Gastroesophageal sphincter (tissue), 3 donors: ENCODE measurements around the gene C18orf54.

Source experiments
- CTCF ChIP-seq, 4 experiments: fragments of 200-600 bp in 2 of 4; fragments of 450-650 bp in 2 of 4; sonication (generic) in 1 of 4; IDR thresholded peaks; one replicate each; pipeline ENCODE4 v1.5.1; 2017 to 2019; ENCODE audit warnings: antibody characterized with exemption in 4 of 4, mild to moderate bottlenecking in 2 of 4, moderate library complexity in 2 of 4
- EP300 ChIP-seq: sonication (generic); formaldehyde crosslinking; IDR thresholded peaks from one replicate; pipeline ENCODE4 v1.6.1; 2017; ENCODE audit warnings: antibody characterized with exemption, mild to moderate bottlenecking
- POLR2A ChIP-seq, 2 donors: fragments of 450-650 bp; IDR thresholded peaks; one replicate each; pipeline ENCODE4 v1.6.1; 2017; ENCODE audit warnings: antibody characterized with exemption in 2 of 2, mild to moderate bottlenecking in 2 of 2, moderate library complexity in 1 of 2
- POLR2AphosphoS5 ChIP-seq: sonication (generic); formaldehyde crosslinking; IDR thresholded peaks from one replicate; pipeline ENCODE4 v1.6.1; 2017; ENCODE audit warnings: antibody characterized with exemption

- TF ChIP-seq CTCF (IDR thresholded peaks at IDR 0.05) (no peak), POLR2A (IDR thresholded peaks at IDR 0.05) (no peak), EP300 (no peak), POLR2AphosphoS5 (no peak)
These were observed 54.1 kb downstream of the C18orf54 start for GRCh38 chr18:54411781-54412180.
